Epithelial cell of proximal tubule (primary cell): ENCODE measurements around the gene KIAA1958. TPM values are rescaled to one million over a fixed set of nuclear protein-coding genes. Genes with fewer than 3 reads are reported as not detected.

Source experiments
- DNase-seq: peaks from one replicate; pipeline ENCODE4 v3.0.0-alpha.2; 2011; ENCODE audit warnings: low read depth
- H3K4me3 ChIP-seq: 2 replicates; pipeline ENCODE4 v1.5.1; 2011; ENCODE audit warnings: low read depth, mild to moderate bottlenecking, low read length
- CTCF ChIP-seq: conservative IDR thresholded peaks from 2 replicates; pipeline ENCODE4 v1.5.1; 2012; ENCODE audit warnings: low read depth, mild to moderate bottlenecking, low read length
- total RNA-seq: library from RNA; depleted of rRNA; stranded (reverse); fragments of >200 nt; gene quantifications from 2 replicates; pipeline ENCODE4 v1.2.3, GENCODE V29; 2015

KIAA1958 gene
- total RNA-seq, 1 donor from 2014 or later: 3.4 TPM

- TF ChIP-seq CTCF: no peak
- no peak for DNase-seq
- no peak overlapping the region for H3K4me3 ChIP-seq
Measured at GRCh38 chr9:112556497-112557442, 70.1 kb downstream of the KIAA1958 start.

DNA sequence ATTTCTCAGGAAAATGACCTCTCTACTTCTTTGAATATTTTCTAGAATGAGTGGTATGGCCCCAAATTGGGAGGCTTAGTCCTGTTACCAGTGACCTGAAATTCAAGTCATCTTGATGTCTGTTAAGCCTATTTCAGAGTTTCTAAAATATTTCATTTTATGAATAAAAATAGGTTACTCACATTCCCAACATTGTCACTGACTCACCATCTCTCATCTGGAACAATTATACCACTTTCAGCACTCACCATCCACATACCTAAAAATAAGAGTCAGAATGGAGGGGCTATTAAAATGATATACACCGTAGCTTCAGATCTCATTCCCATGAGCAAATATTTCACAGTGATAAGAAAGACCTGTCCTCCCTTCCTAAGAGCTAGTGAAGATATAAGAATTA lies 71.8 kb downstream of the KIAA1958 start:
- no peak for TF ChIP-seq CTCF
- no peak for DNase-seq
- no peak overlapping the region for H3K4me3 ChIP-seq

- H3K4me3 ChIP-seq: no peak overlapping the region
- TF ChIP-seq CTCF: no peak
- no peak for DNase-seq
Measured at GRCh38 chr9:112558978-112559377, 72.4 kb downstream of the KIAA1958 start.

DNA sequence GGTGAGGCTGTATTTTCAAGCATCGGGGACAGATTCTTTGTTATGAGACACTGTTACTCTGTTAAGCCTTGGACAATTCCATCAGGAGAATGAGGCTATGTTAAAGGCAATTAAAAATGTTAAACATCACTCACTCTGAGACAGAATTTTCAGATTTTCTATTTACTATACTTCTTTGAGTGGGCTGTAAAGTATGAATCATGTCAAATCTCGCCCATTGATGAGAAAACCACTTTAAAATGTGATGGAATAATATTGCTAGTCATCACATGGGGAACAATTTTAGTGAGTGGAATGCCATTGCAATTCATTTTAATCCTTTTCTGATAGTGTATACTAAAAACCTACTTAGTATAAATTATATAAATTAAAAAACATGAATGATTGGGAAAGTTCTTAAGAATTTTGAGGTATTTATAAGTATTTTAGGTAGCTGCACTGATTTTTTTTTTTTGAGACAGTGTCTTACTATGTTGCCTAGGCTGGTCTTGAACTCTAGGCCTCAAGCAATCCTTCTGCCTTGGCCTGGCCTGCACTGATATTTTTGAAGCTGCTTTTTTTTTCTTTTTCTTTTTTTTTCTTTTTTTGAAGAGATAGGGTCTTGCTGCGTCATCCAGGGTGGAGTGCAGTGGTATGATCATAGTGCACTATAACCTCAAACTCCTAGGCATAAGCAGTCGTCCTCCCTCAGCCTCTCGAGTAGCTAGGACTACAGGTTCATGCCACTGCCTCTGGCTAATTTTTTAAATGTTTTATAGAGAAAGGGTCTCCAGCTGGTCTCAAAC lies 73.2 kb downstream of the KIAA1958 start:
- no peak for TF ChIP-seq CTCF
- no peak overlapping the region for H3K4me3 ChIP-seq
- DNase-seq: no peak

DNA sequence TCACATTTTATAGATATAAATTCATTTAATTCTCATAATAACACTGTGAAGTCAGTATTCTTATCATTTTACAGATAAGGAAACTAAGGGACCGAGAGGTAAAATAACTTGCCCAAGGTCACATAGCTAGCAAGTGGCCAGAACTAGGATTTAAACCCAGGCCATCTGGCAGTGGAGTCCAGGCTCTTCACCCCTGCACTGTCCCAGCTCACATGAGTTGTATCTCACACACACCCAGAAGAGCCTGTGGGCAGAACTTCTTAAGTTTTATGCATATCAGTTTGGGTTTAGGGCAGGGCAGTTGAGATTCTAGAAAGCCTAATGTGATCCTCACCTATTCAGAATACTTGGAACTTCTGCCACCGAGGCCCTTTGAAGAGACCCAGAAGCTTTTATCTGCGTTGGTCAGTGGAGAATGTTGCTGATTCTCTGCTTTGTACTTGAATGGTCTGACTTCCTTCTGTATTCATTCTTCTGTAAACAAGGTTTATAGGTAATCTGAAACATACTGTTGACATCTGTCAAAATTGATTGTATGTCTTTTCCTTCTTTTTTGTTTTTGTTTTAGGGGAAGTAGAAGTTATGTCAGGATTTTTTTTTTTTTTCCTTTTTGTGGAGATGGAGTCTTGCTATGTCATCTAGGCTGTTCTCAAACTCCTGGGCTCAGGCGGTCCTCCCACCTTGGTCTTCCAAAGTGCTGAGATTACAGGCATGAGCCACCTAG lies 75.8 kb downstream of the KIAA1958 start:
- DNase-seq: no peak
- no peak for TF ChIP-seq CTCF
- no peak overlapping the region for H3K4me3 ChIP-seq

- no peak for DNase-seq
- no peak for TF ChIP-seq CTCF
- no peak overlapping the region for H3K4me3 ChIP-seq
Measured at GRCh38 chr9:112569186-112569585, 82.6 kb downstream of the KIAA1958 start.
